HepG2 (cell line): Measurements from ENCODE around the gene TSC22D4.

Source experiments
- SIN3A ChIP-seq: IDR thresholded peaks from 2 replicates; pipeline ENCODE4 v1.6.1; 2011; ENCODE audit warnings: low read depth, mild to moderate bottlenecking, control low read depth, low read length, borderline replicate concordance
- TF ChIP-seq, protein P1 (sequence below): sonication (generic); formaldehyde crosslinking; IDR thresholded peaks from 2 replicates; pipeline ENCODE4 v1.5.0; 2020; ENCODE audit warnings: mild to moderate bottlenecking, missing genetic modification reagents, moderate library complexity
- TF ChIP-seq, protein P2 (sequence below), 2 experiments: sonication (generic) in 1 of 2; formaldehyde crosslinking in 1 of 2; IDR thresholded peaks; 2 replicates each; pipeline versions ENCODE4 v1.6.1 to v1.9.0; 2014 to 2022; ENCODE audit warnings: antibody characterized with exemption in 1 of 2, borderline replicate concordance in 1 of 2, inconsistent platforms in 1 of 2, low read depth in 1 of 2, missing genetic modification reagents in 1 of 2

DNA sequence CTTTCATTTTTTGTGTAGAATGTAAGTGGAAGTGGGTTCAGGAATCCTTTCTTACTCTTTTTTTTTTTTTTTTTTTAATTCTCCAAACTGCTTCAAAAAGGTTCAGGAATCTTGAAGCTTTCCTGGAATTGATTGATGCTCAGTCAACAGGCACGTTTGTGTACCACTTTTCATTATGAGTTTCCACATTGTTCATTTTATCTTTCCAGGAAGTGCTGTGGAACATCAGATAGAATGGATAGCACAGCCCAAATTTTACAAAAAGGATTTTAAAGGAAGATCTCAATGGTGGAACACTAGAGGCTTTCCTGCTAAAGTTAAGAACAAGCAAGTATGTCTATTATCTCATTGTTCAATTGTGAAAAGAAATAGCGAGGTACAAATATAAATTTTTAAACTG is 40.8 kb downstream of the TSC22D4 start:
- TF ChIP-seq, protein P1, sequence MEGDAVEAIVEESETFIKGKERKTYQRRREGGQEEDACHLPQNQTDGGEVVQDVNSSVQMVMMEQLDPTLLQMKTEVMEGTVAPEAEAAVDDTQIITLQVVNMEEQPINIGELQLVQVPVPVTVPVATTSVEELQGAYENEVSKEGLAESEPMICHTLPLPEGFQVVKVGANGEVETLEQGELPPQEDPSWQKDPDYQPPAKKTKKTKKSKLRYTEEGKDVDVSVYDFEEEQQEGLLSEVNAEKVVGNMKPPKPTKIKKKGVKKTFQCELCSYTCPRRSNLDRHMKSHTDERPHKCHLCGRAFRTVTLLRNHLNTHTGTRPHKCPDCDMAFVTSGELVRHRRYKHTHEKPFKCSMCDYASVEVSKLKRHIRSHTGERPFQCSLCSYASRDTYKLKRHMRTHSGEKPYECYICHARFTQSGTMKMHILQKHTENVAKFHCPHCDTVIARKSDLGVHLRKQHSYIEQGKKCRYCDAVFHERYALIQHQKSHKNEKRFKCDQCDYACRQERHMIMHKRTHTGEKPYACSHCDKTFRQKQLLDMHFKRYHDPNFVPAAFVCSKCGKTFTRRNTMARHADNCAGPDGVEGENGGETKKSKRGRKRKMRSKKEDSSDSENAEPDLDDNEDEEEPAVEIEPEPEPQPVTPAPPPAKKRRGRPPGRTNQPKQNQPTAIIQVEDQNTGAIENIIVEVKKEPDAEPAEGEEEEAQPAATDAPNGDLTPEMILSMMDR = no peak
- TF ChIP-seq, protein P2, sequence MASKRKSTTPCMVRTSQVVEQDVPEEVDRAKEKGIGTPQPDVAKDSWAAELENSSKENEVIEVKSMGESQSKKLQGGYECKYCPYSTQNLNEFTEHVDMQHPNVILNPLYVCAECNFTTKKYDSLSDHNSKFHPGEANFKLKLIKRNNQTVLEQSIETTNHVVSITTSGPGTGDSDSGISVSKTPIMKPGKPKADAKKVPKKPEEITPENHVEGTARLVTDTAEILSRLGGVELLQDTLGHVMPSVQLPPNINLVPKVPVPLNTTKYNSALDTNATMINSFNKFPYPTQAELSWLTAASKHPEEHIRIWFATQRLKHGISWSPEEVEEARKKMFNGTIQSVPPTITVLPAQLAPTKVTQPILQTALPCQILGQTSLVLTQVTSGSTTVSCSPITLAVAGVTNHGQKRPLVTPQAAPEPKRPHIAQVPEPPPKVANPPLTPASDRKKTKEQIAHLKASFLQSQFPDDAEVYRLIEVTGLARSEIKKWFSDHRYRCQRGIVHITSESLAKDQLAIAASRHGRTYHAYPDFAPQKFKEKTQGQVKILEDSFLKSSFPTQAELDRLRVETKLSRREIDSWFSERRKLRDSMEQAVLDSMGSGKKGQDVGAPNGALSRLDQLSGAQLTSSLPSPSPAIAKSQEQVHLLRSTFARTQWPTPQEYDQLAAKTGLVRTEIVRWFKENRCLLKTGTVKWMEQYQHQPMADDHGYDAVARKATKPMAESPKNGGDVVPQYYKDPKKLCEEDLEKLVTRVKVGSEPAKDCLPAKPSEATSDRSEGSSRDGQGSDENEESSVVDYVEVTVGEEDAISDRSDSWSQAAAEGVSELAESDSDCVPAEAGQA (IDR thresholded peaks at IDR 0.05; ENCODE audit: low read depth) = no peak
- TF ChIP-seq, protein P2 (CRISPR knock-in tag; IDR thresholded peaks at IDR 0.05; ENCODE audit: borderline replicate concordance) = no peak
- TF ChIP-seq SIN3A = no peak
